ENCODE data around the gene KIF23. TPM values are rescaled to one million over a fixed set of nuclear protein-coding genes. Genes with fewer than 3 reads are reported as not detected.

The KIF23 gene
- polyA plus RNA-seq, 3 donors, result 1.5 to 8.1 (median 1.8) TPM

DNA sequence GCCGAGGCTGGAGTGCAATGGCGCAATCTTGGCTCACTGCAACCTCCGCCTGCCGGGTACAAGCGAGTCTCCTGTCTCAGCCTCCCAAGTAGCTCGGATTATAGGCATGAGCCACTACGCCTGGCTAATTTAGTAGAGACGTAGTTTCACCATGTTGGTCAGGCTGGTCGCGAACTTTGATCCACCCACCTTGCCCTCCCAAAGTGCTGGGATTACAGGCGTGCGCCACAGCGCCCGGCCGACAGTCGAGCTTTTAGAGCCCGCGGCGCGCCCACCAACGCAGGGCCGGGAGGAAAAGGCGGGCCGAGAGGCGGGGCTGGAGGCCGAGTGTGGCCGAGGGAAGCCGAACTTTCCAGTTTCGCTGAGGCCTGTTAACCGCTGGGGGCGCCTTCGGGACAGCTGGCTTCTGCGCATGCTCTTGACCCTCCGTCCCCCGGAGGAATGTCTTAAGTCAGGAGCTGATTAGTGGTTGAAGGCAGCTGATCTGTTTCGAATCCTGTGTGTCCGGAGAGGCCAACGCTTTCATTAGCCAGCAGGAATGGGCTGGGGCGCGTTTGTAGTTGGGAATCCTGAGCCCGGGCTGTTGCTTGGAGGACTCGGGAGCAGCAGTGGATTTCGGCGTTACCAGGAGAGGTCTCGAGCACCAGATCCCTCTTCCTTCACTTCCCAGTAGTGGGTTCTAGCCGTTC, 48.5 kb downstream of the KIF23 start:
- peak overlapping the region; percentile 57 to 91 (median 60) for H3K4me3 ChIP-seq (replicated peaks in 1 of 3; ENCODE audit: low read depth in 2 of 3, low read length in 3 of 3)
- TF ChIP-seq, protein P1, sequence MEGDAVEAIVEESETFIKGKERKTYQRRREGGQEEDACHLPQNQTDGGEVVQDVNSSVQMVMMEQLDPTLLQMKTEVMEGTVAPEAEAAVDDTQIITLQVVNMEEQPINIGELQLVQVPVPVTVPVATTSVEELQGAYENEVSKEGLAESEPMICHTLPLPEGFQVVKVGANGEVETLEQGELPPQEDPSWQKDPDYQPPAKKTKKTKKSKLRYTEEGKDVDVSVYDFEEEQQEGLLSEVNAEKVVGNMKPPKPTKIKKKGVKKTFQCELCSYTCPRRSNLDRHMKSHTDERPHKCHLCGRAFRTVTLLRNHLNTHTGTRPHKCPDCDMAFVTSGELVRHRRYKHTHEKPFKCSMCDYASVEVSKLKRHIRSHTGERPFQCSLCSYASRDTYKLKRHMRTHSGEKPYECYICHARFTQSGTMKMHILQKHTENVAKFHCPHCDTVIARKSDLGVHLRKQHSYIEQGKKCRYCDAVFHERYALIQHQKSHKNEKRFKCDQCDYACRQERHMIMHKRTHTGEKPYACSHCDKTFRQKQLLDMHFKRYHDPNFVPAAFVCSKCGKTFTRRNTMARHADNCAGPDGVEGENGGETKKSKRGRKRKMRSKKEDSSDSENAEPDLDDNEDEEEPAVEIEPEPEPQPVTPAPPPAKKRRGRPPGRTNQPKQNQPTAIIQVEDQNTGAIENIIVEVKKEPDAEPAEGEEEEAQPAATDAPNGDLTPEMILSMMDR (IDR thresholded peaks at IDR 0.05), result peak; percentile 92
- H3K27ac Mint-ChIP-seq, result peak overlapping the region; percentile 83 to 95 (median 92)
- peaks cover 16% of the 10 kb centered on the region for H3K4me1 Mint-ChIP-seq
- no peaks in the 10 kb centered on the region for H3K27me3 ChIP-seq (ENCODE audit: control insufficient read depth in 2 of 2, insufficient read depth in 2 of 2, low read length in 2 of 2)
- WGBS (ENCODE audit: insufficient coverage), result 0% methylated on average over 30 of the region's 46 CpGs
- H3K36me3 ChIP-seq (replicated peaks in 1 of 2; ENCODE audit: control insufficient read depth in 1 of 2, insufficient read depth in 2 of 2, low read length in 2 of 2), result no peaks in the 10 kb centered on the region
- peaks cover 0 to 7% (median 0%) of the 10 kb centered on the region in 3 donors for H3K27me3 Mint-ChIP-seq (ENCODE audit: low read depth in 3 of 3)
- peak; percentile 94 to 96 (median 94) for DNase-seq
- peak overlapping the region; percentile 93 for H3K4me2 ChIP-seq (replicated peaks; ENCODE audit: extremely low read depth, low read length, poor library complexity, severe bottlenecking)
- no peaks in the 10 kb centered on the region for H3K79me2 ChIP-seq (ENCODE audit: insufficient read depth, low read length)
- H3K4me3 Mint-ChIP-seq, result peak overlapping the region; percentile 90 to 93
- no peaks in the 10 kb centered on the region for H4K20me1 ChIP-seq (ENCODE audit: insufficient read depth, low read length)
- H3K36me3 Mint-ChIP-seq, result peaks cover 3 to 10% of the 10 kb centered on the region in 2 donors
- H3K4me1 ChIP-seq (ENCODE audit: control insufficient read depth in 1 of 2, insufficient read depth in 2 of 2, low read length in 2 of 2), result peaks cover 13 to 19% of the 10 kb centered on the region in 2 donors
- no peaks in the 10 kb centered on the region for H3K9me3 ChIP-seq (replicated peaks in 1 of 2; ENCODE audit: control insufficient read depth in 1 of 2, insufficient read depth in 1 of 2, low read length in 2 of 2)
- peak overlapping the region; percentile 77 for H3K9ac ChIP-seq (ENCODE audit: insufficient read depth, low read length, poor library complexity, severe bottlenecking)
- H3K9me3 Mint-ChIP-seq, result no peaks in the 10 kb centered on the region
- intact Hi-C loops (cut with micrococcal nuclease), result loop anchor here in 1 of 2 donors (10.0 kb wide), 1 partner anchor 408 kb away; no protein-coding TSS in a partner anchor
- peak overlapping the region; percentile 98 for H2AFZ ChIP-seq (ENCODE audit: insufficient read depth, low read depth, low read length, poor library complexity, severe bottlenecking)
- H3K27ac ChIP-seq (ENCODE audit: low read depth in 1 of 2, low read length in 2 of 2), result peak overlapping the region; percentile 58 to 86

DNA sequence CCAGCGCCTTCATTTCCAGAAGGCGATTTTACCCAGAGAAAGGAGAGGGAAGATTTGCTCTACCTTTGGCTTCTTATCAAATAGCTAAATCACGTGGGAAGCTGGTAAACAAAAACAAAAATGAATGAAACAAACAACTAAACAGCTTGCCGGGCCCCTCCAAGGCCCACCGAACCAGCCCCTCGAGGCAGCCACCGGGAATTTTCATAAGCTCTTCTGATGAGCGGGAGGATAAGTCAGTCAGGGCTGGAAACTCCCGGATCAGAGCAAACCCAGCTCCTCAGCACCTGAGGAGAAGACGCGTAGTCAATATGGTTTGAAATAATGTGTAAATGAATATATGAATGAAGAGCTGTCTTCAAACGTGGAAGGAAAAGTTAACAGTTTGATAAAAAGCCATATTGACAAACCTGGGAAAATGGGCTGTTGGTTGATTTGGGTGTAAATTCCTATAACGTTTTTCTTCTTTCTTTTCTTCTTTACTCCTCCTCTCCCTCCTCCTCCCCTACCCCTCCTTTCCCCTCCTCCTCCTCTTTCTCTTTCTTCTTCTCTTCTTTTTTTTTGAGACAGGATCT, 49.1 kb downstream of the KIF23 start:
- Histone ChIP-seq H3K9ac (ENCODE audit: insufficient read depth, low read length, poor library complexity, severe bottlenecking) (peak overlapping the region; percentile 77), H3K4me1 (ENCODE audit: control insufficient read depth in 1 of 2, insufficient read depth in 2 of 2, low read length in 2 of 2) (peaks cover 13 to 19% of the 10 kb centered on the region in 2 donors), H3K27me3 (ENCODE audit: control insufficient read depth in 2 of 2, insufficient read depth in 2 of 2, low read length in 2 of 2) (no peaks in the 10 kb centered on the region), H3K9me3 (replicated peaks in 1 of 2; ENCODE audit: control insufficient read depth in 1 of 2, insufficient read depth in 1 of 2, low read length in 2 of 2) (no peaks in the 10 kb centered on the region), H3K4me3 (replicated peaks in 1 of 3; ENCODE audit: low read depth in 2 of 3, low read length in 3 of 3) (peak overlapping the region; percentile 57 to 91 (median 60)), H2AFZ (ENCODE audit: insufficient read depth, low read depth, low read length, poor library complexity, severe bottlenecking) (peak overlapping the region; percentile 98), H3K36me3 (replicated peaks in 1 of 2; ENCODE audit: control insufficient read depth in 1 of 2, insufficient read depth in 2 of 2, low read length in 2 of 2) (no peaks in the 10 kb centered on the region), H3K4me2 (replicated peaks; ENCODE audit: extremely low read depth, low read length, poor library complexity, severe bottlenecking) (peak overlapping the region; percentile 93), H3K27ac (ENCODE audit: low read depth in 1 of 2, low read length in 2 of 2) (peak overlapping the region; percentile 58 to 86), H4K20me1 (ENCODE audit: insufficient read depth, low read length) (no peaks in the 10 kb centered on the region), H3K79me2 (ENCODE audit: insufficient read depth, low read length) (no peaks in the 10 kb centered on the region)
- H3K4me3 Mint-ChIP-seq, result peak overlapping the region; percentile 90 to 93
- H3K27ac Mint-ChIP-seq, result peak overlapping the region; percentile 83 to 95 (median 92)
- no peak for DNase-seq
- WGBS (ENCODE audit: insufficient coverage), result 50% methylated on average over 8 of the region's 13 CpGs
- H3K27me3 Mint-ChIP-seq (ENCODE audit: low read depth in 3 of 3), result peaks cover 0 to 7% (median 0%) of the 10 kb centered on the region in 3 donors
- intact Hi-C loops (cut with micrococcal nuclease), result loop anchor here in 1 of 2 donors (10.0 kb wide), 1 partner anchor 408 kb away; no protein-coding TSS in a partner anchor
- H3K9me3 Mint-ChIP-seq, result no peaks in the 10 kb centered on the region
- H3K4me1 Mint-ChIP-seq, result peaks cover 19% of the 10 kb centered on the region
- TF ChIP-seq, protein P1 (IDR thresholded peaks at IDR 0.05), result no peak
- peaks cover 3 to 8% of the 10 kb centered on the region in 2 donors for H3K36me3 Mint-ChIP-seq
